Skin of body (tissue), 2 donors: ENCODE measurements around the gene AMBN. TPM values are rescaled to one million over a fixed set of nuclear protein-coding genes. Genes with fewer than 3 reads are reported as not detected.
"Not testable (repeated sequence)": the region's sequence is repeated elsewhere in the genome, so short reads cannot be mapped to it uniquely, and the experiment has no call there.

ENCODE experiments used
- DNase-seq: peaks from one replicate; lab custom pipeline; 2025; lab: John Stamatoyannopoulos, UW
- total RNA-seq: library from RNA; depleted of rRNA; stranded (reverse); fragments of >200 nt; gene quantifications from one replicate; pipeline ENCODE4 v1.2.3, GENCODE V29; 2014

The AMBN gene
- total RNA-seq, 1 donor from 2014 or later, result not detected

DNA sequence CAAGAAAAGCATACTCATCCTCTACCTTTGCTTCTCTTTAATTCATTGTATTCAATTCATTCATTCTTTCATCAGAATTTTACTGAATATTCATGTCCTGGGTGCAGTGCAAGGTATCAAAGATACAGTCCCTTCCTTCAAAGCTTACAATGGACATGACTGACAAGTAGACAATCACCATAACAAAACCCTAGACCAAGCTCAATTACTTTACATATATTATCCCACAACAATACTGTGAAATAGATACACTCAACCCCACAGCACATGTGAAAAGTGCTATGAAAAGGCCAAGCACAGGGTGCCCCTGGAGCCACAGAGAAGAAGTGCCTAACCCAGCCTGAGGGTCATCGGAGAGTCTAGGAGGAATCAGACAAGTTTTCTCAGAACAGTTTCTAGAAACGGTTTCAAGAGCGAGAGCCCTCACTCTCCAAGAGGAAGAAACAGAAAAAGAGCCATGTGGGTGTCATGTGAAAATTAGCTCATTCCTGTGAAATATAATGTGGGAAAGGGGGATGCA is 15.3 kb downstream of the AMBN start:
- no peak for DNase-seq

DNA sequence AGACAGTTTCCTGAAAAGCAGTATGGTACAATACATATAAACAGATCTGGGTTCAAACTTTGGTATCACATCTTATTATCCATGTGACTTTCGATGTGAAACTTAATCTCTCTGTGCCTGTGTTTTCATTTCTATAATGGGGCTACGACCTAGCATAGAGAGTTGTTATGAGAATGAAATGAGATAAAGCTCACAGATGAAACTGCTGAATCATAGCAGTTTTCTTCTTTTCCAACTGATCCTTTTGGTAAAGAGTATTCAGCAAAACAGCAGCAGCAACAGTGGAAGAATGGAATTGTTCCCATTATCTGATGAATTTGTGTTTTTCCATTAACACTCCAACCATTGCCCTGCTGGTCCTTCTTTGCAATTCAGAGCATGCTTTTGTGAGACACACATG is 16.3 kb downstream of the AMBN start:
- DNase-seq, result no peak

DNA sequence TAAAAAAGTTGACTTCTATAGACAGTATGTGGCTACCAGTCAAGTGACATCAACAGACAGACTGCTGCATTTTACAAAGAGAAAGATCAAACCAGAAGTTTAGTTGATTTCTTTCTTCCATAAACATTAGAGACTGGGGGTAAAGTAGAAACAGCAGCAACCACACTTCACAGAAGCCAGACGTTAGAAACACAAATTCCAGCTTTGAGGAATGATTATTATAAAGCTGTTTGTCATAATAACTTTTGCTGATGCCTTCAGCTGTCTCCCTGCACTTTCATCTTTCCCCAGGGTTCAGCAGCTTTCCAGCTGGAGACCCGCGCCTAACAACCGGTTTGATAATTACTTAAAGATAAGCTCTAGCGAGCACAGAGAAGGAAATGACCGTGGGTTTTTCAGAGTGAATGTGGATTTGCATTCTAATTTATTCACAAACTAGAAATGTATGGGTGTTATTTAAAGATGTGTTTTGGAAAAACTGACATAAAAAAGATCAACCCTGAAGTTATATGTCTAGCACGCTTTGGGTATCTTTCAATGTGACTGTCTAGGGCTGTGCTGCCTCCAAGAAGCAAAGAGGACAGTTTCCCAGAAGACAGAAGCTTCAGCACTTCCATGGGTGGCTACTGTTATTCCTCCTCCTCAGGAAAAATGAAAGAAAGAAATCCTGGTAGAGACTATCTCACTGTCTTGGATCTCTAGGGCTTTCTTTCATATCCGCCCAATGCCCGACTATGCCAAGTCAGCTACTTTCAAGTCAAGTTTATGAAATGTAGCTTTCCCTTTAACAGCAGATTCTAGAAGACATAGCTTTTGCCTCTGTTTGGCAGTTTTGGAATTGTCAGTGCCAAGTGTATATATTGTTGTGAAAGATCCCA is 21.5 kb downstream of the AMBN start:
- no peak for DNase-seq

DNA sequence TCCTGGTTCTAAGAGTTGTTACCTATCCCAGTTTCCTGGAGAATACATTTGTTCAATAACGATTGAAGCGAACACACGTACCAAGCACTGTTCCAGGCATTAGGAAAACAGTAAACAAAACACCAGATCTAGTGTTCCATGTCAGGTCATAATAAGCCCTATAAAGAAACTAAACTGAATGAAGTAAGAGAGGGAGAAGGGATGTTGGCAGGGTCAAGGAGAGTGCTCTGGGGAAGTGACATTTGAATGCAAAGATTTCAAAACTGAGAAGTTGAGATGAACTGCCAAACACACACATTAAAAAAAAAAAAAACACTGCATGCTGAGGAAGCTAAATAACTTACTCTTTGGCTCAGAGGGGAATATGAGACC is 22.1 kb downstream of the AMBN start:
- no peak for DNase-seq

DNA sequence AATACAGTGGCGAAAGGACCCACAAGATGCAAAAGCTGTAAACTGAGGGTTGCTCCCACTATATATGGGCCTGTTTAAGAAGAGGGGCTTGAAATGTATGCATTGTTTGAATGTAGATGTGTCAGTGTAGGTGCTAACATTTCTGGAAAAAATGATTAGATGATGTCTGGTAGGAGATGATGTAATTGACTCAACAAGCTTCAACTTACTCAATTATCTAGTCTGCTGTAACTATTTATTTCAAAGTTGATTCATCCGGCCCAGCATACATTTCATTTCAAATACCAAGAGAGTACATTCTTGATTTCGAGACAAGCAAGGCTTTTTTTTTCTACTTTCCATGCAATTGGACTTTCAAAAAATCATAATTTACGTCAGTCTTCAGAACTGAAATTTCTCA is 27.2 kb downstream of the AMBN start:
- no peak for DNase-seq

DNA sequence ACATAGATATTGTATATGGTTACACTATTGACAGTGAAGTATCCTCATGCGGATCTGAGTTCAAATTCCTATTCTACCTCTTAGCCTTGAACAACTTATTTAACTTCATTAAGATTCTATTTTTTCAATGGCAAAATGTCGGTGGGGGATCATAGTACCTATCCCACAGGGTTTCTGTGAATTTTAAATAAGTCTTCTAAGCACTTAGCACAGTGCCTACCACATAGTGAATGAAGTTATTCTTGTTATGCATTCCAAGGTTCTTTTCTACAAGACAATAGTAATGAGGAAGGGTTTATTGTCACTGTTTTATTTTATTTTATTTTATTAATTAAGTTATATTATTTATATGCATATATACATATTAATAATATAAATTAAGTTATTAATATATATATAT is 27.7 kb downstream of the AMBN start:
- DNase-seq, result no peak

DNA sequence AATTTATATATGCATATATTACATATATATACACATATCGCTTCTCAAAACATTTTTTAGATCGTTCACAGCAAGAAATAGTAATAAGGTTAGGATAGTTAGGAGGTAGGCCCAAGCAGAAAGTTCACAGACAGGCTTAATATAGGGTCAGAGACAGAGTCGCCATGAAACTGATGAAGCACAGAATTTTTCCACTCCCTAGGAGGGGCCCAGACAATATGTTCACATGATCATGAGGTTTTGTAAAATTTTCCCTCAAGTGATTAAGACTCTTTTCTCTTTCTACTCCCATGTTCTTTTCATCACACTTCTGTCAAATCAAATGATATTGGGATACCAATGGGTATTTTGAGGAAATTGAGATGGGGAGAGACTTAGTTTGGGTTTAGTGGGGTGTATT is 31.3 kb downstream of the AMBN start:
- DNase-seq, result no peak

DNA sequence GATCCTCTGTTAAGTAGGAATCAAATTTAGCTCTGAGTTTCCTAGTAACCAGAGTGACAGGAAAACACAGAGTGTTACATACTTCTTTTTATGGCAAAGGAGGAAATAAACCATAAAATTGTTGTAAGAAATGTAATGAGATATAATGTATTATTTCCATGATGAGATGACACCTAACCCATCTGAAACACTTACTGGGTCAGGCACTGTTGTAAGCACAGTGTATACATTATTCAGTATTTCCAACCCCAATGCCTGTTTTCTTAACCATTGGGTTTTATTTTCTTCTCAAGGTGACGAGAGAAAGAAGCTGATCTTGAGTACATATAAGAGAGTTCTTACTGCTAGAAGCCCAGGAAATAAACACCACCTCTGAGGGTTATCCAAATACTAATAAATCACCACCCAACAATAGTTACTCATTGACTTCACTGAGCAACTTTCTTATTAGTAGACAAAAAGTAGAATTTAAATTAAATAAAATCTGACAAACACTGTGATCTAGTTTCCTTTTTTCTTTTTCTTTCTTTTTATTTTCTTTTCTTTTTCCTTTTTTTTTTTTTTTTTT is 32.3 kb downstream of the AMBN start:
- DNase-seq, result no peak

DNA sequence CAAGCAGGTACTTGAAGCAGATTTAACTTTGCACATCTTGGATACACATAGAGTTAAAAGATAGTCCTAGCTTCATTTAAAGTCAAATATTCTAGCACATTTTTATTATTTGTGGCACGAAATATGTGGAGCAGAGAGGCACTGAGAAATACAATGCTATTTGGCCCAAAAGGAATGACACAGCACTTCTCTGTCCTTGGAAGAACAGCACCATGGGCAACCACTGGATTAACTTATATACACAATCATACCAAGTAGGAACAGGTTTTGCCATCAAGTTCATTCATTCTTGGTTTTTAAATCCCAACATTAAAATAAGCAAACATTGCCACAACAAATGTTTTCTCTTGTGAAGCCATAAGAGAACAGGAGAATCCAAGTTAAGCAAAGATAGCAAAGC is 35.6 kb downstream of the AMBN start:
- no peak for DNase-seq

DNA sequence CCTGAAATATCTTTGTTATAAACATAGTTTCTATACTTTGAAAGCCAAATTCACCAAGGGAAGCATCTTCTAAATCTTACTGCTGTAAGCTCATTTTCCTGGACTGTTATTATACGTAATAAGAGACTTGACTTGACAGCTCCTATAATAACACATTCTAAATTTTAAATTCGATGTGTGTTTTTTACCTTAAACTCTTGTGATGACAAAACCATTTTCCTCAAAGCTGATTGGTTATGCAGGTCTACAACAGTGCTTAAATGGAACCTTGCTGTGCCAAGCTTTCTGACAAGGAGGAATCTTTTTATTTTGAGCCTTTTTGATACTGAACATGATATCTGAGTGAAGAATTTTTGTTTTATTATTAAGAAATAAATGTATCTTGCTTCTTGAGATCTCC is 36.4 kb downstream of the AMBN start, which contains the start of gene ENAM:
Gene ENAM, plus strand, starts transcription at position 301 of the 400 bp plus-strand sequence. CDS start 757 bp downstream, outside the sequence.
- no peak for DNase-seq

DNA sequence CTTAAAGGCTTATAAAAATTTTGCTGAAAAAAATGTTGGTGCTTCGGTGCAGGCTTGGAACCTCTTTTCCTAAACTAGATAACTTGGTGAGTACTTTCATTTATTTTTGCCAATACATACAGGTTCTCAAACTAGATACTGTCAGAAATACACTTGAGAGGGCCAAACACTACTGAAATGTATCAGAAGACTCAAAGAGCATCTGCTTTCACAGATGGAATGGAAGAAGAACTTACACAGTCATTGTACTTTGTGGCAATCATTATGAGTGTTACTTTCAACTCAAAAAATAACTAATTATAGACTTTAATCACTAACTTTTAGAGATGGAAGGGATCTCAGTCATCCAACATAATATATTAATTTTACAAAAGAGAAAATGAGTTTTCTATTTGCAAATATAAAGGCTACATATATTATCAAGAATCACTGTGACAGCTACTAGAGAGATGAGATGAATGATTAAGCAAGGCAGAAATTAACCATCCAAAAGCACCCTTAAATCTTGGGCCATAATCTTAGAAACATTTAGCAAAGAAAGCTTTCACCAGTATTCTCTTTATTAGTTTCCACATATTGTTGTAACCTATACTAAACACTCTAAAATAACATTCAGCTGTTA is 37.5 kb downstream of the AMBN start:
- no peak for DNase-seq

DNA sequence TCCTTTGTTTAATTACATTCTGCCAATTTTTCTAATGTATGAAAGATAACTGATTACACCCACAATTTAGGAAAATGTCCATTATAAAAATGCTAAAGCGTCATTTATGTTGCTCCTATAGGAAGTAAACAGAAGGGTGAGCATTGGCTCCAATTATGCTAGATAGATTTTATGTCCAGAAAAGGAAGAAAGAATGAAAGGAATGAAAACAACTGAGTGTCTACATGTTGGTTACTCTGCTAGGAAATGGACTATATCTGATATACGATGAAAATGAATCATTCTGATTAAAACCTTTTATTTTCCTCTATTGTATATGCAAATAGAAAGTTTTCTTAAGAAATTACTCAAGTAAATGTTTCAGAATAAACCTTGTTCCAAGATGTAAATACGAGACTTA is 38.1 kb downstream of the AMBN start:
- no peak for DNase-seq

DNA sequence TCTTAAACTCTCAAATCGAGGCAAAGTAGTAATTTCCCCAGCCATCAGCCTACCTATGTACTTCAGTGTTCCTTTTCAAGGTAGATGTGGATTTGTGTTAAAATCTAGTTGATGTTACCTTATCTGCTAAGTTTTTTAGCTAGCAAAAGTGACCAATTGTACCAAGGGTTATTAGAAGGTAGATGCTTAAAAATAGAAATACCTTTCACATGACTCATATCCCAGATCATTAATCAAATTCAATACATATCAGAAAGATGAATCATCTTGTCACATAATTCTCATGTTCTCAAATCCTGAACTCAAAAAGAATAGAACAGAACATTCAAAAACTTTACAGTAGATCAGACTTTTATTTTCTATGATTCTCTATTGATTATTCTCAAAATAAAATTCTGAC is 40.0 kb downstream of the AMBN start:
- no peak for DNase-seq

DNA sequence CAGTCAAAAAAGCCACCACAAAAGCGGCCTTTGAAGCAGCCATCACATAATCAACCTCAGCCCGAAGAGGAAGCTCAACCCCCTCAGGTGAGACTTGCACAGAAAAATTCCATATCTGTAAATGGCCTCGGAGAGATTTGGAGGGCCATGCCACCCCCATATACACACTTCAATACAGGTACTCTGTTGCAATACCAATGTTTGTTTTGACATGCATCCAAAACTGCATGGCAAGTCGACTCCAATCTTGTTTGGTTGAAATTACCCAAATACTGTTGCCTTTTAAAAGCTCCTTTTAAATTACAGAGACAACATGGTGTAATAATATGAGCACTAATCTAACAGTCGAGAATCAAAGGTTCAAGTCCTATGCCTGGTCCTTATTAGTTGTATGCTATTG is 42.4 kb downstream of the AMBN start:
- no peak for DNase-seq

DNA sequence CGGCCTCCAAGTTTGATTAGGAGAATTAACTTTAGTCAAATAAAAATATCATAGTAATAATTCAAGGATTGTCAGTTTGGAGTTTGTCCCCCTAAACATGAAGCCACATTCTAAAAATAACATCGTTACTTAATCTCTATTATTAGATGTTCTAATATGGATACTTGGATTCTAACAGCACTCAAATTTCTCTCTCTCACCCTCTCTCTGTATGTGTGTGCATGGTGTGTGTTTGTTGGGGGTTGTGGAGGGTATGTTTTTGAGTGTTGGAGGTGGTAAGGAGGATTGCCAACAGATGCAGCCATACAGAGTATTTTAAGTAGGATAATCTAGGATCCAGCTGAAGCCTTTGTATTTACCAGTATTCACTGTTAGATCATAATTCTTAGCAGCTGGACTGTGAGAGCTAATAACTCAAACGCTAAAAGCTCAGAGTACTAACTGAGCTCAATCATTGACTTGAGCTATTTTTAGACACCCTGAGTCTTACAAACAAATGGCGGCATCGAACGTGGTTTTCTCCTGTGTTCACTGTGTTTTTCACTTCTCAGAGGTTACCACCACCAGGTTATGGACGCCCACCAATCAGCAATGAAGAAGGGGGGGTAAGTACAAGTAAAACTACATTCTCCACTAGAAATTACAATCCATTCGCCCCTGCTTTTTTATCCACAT is 45.3 kb downstream of the AMBN start:
- peak; percentile 46 for DNase-seq

DNA sequence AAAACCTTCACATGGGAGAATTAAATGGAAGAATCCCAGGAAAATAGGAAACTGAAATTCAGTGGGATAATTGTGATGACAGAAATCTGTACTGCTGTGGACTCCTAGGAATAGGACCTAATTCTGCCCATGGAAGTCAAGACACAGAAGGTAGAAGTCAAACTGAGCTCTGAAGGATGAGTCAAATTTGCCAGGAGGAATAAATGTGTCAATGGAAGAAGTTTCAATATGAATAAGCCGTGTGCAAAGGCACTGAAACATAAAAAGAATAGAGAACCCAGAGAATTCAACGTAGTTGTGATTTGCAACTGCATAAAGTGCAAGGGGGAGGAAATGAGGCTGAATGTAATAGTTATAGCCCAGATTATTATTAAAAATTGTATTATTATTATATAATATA is 48.1 kb downstream of the AMBN start:
- no peak for DNase-seq

DNA sequence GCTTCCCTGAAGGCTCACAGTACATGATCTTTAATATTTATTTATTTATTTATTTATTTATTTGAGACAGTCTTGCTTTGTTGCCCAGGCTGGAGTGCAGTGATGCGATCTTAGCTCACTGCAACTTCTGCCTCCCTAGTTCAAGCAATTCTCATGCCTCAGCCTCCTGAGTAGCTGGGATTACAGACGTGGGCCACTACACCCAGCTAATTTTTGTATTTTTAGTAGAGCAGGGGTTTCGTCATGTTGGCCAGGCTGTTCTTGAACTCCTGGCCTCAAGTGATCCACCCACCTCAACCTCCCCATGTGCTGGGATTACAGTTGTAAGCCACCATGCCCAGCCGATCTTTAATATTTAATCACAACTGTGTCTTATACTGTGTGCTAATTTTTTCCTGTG is 58.7 kb downstream of the AMBN start:
- DNase-seq, result not testable (repeated sequence)

DNA sequence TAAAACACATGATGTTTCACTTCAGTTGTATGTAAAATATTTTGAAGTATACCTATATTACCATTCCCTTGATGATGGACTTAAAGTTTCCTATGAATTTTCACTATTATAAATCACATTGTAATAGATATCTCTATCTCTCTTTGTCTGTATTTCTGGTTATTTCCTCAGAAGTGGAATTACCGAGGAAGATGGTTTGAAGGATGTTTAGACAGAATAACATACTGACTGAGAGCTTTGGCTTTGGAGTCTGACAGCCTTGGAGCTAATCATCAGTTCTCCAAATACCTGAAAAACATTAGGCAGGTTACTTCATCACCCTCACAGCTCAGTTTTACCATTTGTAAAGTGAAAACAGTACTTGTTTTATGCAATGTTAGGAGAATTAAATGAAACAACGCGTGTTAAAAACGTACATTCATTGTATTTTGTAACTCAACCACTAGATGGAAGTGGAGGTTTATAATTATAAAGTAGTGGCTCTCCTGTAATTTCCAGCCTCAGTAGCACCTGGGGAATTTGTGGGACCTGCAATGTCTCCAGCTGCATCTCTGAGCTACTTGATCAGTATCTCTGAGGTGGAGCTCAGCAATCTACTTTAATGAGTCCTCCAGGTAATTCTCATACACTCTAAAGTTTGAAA is 59.9 kb downstream of the AMBN start:
- no peak for DNase-seq

DNA sequence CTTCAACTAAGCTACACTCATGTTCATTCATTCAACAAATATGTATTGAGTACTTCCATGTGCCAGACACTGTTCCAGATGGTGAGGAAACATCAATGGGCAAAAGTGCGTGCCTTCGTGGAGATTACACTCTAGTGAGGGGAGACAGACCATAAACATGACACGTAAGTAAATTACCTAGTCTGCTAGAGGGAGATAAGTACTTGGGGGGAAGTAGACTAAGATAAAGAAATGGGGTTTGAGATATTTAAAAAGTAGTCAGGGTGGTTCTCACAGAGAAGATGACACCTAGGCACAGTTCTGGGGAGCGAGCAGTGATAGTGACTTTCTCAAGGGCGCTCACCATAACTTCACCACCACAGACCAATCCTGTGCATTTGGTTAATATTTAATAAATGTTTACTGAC is 62.6 kb downstream of the AMBN start:
- no peak for DNase-seq
